HG03064 (cell line): ENCODE measurements around the gene FBXO7.

Experiments used
- ATAC-seq: cut with Tn5 transposase; IDR thresholded peaks from one replicate; pipeline ENCODE4 v1.9.1; 2021; ENCODE audit warnings: low read depth; ENCODE audit not compliant: unreplicated experiment

FBXO7 gene

GRCh38 chr22:32528984-32529982 is 54.7 kb downstream of the FBXO7 start:
- ATAC-seq, result no peak

GRCh38 chr22:32531228-32531627 is 56.6 kb downstream of the FBXO7 start:
- no peak for ATAC-seq

DNA sequence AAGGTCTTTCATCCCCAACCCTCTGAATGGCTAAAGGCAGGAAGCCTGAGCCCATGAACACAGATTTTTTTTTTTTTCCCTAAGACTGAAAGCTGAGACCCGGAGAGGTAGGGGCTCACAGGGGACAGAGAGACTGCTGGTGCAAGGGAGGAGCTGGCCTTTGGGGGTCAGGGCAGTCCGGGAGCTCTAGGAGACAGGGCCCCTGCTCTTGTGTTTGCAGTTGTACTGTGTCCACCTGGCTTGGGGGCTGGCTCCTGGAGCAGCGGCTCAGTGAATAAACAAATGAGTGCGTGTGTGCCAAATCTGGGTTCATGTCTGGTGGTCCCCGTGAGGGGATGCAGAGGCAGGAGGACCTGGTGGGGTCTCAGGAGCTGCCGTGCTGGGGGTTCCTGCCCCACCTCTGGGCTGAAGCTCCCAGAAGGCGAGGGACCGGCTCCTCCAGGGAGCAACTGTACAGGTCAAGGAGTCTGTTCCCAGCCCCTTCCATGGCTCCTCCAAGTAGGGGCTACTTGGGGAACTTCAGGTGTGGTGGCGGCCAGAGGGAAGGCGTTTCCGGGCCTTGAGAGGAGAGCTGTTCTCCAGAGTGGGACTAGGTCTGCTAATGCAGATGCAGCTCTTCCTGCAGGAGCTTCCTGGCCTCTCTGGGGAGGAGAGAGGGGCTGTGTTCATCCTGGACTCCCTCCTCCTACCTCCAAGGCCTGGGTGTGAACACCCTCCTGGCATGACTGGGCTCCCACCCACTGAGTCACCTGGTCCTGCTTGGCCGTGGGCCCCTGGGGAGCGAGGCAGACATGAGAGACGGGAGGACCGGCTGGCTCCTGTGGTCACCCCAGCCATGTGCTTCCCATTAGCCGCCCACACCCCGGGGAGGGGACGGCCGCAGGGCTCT is 57.6 kb downstream of the FBXO7 start:
- no peak for ATAC-seq

- no peak for ATAC-seq
Observed at GRCh38 chr22:32532820-32533128, 58.2 kb downstream of the FBXO7 start.

GRCh38 chr22:32533265-32534111 is 58.9 kb downstream of the FBXO7 start:
- ATAC-seq, result no peak

- no peak for ATAC-seq
Observed at GRCh38 chr22:32534252-32535235, 59.9 kb downstream of the FBXO7 start.

- ATAC-seq, result no peak
Observed at GRCh38 chr22:32535531-32536190, 61.0 kb downstream of the FBXO7 start.

- ATAC-seq, result no peak
Observed at GRCh38 chr22:32536352-32536751, 61.7 kb downstream of the FBXO7 start.

DNA sequence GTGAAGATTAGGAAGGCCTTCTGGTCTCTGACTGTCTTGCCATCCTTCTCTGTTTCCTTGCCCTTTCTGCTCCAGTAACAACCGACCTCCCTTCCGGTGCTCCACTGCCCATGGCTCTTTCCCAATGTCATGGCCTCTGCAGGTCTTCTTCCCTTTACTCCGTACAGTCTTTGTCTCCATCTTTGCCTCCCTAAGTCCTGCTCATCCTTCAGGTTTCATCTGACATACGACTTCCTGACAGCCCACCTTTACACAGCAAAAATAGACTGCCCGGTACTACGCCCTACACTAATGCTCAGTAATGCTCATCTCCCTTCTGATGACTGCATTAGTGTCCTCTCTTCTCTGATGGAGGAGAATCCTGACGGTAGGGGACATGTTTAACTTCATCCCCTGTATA is 63.9 kb downstream of the FBXO7 start:
- ATAC-seq, result no peak

DNA sequence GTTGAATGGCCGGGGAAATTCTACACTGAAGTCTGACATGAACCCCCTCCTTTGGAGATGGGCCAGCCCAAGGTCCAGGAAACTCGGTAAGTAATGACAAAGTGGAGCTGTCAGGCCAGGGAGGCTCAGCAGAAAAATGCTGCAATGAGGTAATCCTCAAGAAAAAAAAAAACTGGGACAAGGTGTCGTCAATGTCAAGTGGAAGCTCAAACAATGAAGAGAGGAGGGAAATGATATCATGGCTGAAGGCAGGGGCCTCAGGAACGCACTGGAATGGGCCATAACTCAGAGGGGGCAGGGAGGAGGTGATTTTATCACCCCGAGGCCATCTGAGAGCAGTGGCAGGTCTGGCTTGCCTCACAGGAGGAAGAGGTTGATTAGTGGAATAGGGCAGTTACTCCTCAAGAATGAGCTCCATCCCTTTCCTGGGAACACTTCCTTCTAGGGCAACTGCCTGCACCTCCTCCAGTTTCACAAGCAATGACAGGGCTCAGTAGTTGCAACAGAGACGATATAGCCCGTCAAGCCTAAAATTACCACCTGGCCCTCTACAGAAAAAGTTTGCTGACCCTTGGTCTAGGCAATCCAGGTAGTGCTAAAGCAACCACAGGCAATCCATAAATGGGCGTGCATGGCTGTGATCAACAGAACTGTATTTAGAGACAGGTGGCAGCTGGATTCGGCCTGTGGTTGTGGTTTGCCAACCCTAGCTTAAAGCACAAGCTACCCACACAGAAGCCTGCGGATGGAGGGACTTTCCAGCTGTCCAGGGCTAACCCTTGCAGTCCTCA is 65.2 kb downstream of the FBXO7 start:
- ATAC-seq, result no peak

- no peak for ATAC-seq
Observed at GRCh38 chr22:32541481-32541880, 66.9 kb downstream of the FBXO7 start.

DNA sequence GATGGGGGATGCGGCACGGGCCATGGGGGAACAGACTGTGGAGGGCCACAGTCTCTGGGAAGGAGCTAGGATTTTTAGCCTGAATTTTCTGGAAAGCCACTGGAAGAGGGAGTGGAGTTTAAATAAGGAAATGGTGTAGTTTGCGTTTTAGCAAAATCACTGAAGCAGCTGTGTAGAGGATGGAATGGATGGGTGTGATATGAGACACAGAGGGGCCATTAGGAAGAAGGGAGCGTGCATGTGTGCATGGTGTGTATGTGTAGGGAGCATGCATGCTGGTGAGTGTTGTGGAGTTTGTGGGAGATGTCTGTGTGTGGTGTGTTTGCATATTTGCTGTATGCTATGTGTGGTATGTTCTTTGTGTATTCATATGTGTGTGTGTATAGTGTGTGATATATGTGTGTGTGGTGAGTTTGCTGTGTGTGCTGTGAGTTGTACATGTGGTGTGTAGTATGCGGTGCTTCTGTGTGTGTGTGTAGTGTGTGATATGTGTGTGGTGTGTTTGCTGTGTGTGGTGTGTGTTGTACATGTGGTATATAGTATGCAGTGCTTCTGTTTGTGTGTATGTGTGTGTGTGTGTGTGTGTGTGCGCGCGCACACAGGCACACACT is 67.6 kb downstream of the FBXO7 start:
- no peak for ATAC-seq

DNA sequence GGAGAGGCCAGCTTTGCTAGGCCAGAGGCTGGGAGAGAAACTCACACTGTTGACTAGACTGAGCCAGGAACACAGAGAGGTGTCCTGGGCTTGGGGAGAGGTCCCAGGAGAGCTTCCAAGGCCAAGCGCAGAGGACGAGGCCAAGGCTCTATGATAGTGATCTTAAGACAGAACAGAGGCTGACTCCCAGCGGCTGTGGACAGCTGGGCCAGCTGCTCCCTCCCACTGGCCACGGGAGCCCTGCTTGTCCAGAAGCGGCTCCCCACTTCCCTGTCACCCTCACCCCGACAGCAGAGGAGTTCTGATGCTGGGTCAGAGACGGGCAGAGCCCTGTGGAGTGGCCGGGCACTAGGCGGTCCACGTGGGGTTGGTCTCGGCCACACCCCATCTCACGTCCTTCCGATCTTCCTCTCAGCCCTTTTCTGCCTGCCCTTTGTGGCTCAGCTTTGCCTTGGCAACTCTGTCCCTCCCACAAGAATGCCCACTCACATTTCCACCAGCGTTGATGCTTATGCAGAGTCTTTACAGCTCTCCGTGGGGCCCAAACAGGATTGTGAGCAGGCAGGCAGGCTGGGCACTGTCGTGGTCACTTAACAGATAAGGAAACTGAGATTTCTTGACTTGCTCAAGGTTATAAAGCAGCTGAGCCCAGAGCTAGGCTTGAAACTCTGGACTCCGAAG is 68.2 kb downstream of the FBXO7 start:
- ATAC-seq, result no peak

DNA sequence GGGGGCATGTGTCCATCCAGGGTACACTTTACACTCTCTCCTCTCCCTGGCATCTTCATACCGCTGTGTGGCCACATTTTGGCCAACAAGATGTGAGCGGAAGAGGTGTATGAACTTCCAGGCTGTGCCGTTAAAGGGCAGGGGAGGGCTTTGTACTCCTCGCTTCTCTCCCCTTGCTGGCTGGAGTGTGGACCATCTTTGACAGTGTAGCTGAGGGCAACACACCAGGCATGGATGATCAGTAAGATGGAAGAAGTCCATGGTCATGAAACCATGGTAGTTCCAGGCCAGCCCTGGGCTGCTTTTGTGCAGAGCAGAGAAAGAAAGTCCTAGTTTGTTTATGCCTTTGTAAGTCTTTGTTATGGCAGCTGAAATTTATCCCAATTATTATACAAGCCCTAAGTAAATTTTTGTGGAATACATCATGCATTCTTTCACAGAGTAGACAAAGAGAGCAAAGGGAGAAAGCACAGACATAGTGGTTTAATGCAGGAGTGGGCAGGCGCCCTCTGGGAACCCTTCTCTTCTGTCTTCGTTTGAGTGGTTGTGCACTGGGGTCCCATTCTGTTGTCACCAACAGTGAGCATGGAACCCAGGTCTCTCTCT is 70.4 kb downstream of the FBXO7 start:
- ATAC-seq, result no peak

DNA sequence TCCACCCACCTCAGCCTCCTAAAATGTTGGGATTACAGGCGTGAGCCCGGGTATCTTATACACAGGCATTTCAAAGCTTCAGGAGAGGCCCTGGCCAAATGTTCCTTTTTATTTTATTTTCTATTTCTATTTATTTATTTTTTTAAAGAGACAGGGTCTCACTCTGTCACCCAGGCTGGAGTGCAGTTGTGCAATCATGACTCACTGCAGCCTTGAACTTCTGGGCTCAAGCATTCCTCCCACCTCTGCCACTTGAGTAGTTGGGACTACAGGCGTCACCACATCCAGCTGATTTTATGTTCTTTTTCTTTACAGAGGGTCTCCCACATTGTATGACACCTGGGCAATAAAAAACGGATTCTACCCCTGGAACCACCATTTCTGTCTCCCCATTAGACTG is 71.2 kb downstream of the FBXO7 start:
- no peak for ATAC-seq

DNA sequence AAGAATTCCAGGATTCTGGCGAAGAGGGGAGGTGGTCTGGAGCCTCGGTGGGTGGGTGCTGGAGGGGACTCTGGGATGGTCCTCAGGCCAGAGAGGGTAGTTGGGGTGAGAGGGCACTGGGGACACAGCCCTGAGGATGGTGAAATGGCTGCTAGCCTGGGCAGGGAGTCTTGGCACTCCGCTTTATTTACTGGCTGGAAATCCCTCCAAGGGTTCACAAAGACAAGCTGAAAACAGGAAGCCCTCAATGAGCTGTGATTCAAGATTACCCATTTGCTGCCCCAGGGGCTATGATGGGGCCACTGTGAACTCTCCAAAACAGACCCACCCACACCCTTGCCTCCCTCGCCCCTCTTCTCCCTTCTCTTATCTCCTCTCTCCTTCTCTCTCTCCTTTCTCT is 71.9 kb downstream of the FBXO7 start:
- ATAC-seq, result no peak

DNA sequence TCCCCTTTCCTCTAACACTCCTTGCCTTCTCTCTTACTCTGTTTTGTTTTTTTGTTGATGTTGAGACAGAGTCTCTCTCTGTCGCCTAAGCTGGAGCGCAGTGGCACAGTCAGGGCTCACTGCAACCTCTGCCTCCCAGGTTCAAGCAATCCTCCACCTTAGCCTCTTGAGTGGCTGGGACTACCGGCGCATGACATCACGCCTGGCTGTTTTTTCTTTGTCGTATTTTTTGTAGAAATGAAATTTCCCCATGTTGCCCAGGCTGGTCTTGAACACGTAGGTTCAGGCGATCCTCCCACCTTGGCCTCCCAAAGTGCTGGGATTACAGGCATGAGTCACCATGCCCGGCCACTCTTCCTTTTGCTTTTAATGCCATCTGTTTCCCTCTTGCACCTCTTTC is 72.3 kb downstream of the FBXO7 start:
- no peak for ATAC-seq
